ENCODE results near the gene NLRC5. TPM values are rescaled to one million over a fixed set of nuclear protein-coding genes. Genes with fewer than 3 reads are reported as not detected.

The NLRC5 gene
- total RNA-seq, 1 donor from 2014 or later, result 4.5 TPM

DNA sequence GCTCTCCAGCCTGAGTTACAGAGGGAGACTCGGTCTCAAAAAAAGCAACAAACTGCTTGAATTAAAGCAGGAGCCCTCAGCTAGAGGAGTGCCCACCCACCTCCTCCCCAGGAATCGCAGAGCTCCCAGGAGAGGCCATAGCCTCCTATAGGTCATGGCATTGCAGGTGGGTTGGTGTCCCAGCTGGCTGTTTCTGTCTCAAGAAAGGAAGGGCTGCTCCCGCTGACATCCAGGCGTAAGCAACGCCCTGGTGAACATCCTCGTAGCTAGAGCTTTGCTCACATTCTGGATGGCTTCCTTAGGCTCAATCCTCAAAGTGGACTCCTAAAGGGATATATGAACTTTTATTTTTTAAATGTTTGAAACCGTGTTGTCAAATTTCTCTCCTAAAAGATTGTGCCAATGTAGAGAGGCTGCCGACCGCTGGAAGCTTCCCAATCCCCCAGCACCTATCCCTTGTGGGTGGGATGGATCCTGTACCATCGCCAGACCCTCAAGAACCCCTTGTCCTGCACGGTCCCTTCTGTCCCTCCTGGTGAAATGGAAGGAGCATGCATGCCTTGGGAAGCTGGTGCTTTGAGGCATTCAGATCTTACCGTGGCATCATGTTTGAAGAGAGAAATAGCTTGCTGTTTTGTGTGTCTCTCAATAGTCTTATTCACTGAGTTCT lies 5.9 kb downstream of the NLRC5 start:
- no peak overlapping the region for H3K4me3 ChIP-seq (ENCODE audit: low read depth, low read length)
- TF ChIP-seq, protein P1, sequence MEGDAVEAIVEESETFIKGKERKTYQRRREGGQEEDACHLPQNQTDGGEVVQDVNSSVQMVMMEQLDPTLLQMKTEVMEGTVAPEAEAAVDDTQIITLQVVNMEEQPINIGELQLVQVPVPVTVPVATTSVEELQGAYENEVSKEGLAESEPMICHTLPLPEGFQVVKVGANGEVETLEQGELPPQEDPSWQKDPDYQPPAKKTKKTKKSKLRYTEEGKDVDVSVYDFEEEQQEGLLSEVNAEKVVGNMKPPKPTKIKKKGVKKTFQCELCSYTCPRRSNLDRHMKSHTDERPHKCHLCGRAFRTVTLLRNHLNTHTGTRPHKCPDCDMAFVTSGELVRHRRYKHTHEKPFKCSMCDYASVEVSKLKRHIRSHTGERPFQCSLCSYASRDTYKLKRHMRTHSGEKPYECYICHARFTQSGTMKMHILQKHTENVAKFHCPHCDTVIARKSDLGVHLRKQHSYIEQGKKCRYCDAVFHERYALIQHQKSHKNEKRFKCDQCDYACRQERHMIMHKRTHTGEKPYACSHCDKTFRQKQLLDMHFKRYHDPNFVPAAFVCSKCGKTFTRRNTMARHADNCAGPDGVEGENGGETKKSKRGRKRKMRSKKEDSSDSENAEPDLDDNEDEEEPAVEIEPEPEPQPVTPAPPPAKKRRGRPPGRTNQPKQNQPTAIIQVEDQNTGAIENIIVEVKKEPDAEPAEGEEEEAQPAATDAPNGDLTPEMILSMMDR (conservative IDR thresholded peaks at IDR 0.05; ENCODE audit: low read depth, low read length), result no peak

DNA sequence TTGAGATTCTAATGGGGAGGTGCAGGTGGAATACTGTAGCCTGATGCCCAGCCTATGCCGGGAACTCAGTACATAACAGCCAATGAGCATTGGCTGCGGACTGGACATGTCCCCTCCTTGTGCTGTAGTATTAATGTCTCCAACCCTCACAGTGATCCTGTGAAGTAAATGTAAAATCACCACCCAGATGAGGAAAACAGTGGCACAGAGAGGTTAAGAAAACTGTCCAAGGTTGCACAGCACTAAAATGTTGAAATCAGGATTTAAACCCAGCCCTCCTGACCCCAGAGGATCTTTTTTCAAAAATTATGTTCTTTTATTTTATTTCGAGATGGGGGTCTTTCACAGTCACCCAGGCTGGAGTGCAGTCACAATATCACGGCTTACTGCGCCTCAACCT lies 7.9 kb downstream of the NLRC5 start:
- TF ChIP-seq, protein P1 (conservative IDR thresholded peaks at IDR 0.05; ENCODE audit: low read depth, low read length), result no peak
- H3K4me3 ChIP-seq (ENCODE audit: low read depth, low read length), result no peak overlapping the region
- DNase-seq (ENCODE audit: low read depth), result no peak

More for the DNA sequence above, 5.9 kb downstream of the NLRC5 start:
- DNase-seq (ENCODE audit: low read depth), result no peak

DNA sequence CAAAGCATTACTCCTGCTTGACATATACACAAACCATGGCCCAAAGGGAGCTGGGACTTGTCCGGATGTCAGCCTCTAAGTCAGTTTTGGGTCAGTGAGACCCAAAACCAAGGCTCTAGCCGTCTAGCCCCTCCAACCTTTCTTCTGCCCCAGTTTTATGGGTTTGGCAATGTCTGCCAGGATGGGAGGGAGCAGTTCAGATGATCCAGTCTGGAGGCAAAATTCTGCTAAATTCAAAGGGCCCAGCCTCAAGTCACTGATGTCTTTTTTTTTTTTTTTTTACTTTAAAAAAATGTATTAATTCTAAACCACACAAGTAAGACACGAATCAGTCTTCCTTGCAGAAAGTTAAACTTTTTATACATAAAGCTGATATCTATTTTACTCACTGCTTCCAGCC lies 8.6 kb downstream of the NLRC5 start:
- H3K4me3 ChIP-seq (ENCODE audit: low read depth, low read length), result no peak overlapping the region
- no peak for DNase-seq (ENCODE audit: low read depth)
- TF ChIP-seq, protein P1 (conservative IDR thresholded peaks at IDR 0.05; ENCODE audit: low read depth, low read length), result no peak

DNA sequence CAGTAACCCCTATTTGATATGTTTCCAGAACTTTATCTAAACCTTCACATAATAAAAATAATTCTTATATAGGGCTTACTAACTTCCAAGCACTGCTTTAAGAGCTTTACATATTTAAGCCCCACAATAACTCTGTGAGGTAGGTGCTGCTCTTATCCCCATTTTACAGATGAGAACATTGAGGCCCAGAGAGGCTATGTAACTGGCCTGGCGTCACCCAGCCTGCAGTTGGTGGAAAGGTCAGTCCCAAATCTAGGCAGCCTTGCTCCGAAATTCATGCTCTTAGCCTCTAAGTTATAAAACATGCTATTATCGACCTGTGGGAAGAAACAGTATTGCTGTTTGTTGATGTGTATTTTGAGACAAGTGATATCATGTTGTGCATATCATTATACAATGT lies 9.0 kb downstream of the NLRC5 start:
- TF ChIP-seq, protein P1 (conservative IDR thresholded peaks at IDR 0.05; ENCODE audit: low read depth, low read length), result no peak
- no peak overlapping the region for H3K4me3 ChIP-seq (ENCODE audit: low read depth, low read length)
- no peak for DNase-seq (ENCODE audit: low read depth)

DNA sequence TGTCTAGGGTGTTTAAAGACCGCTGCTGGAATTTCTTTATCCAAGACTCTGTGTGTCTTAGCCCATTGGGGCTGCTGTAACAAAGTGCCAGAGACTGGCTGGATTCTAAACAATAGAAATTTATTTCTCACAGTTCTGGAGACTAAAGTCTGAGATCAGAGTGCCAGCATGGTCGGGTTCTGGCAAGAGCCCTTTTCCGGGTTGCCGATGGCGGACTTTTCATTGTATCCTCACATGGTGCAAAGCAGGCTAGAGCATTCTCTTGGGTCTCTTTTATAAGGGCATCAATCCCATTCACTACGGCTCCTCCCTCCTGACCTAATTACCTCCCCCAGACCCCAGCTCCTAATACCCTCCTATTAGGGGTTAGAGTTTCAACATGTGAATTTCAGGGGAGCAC lies 9.5 kb downstream of the NLRC5 start:
- H3K4me3 ChIP-seq (ENCODE audit: low read depth, low read length), result no peak overlapping the region
- TF ChIP-seq, protein P1 (conservative IDR thresholded peaks at IDR 0.05; ENCODE audit: low read depth, low read length), result no peak
- no peak for DNase-seq (ENCODE audit: low read depth)

DNA sequence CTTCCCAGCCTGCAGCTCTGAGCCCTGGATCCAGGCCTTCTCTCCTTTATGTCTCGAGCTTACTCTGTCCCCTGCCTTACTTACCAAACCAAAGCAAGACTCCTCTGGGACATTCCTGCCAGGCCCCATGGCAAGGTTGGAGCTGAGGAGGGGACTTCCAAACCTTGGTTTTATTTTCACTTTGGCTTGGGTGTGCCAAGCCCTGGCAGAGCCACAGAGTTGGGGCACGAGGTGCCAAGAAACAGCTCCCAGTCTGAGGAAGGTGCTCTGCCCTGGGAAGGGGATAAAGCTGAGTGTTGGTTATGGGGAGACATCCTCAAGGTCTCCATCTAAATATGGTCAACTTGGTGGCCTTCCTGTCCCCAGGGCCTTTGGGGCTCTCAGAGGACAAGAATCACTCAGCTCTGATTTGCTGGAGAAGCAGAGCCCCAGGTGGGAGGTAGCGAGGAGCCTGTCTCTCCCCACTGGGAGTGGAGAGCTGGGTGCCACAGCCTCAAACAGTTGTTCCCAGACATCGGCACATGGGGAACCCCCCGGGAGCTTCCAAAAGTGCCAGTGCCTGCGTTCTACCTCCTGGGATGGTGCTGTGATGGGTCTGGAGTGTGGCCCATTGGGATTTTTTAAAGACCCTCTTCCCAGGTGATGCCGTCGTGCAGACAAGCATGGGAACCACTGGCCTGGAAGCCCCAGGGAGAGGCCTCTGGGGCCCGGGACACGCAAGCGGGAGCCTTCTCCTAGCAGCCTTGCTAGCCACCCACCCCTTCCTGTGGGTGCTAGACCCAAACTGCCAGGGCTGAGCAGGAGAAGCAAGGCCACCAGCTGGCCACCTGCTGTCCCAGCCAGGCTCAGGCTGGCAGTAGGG lies 10.3 kb downstream of the NLRC5 start:
- TF ChIP-seq, protein P1 (conservative IDR thresholded peaks at IDR 0.05; ENCODE audit: low read depth, low read length), result no peak
- no peak for DNase-seq (ENCODE audit: low read depth)
- H3K4me3 ChIP-seq (ENCODE audit: low read depth, low read length), result no peak overlapping the region
